Activated effector memory CD4-positive, alpha-beta T cell treated with Interleukin-2 at 50 U/mL for 16 hours (primary cell): ENCODE results near the gene FECH.
"Not testable (repeated sequence)": the region's sequence is repeated elsewhere in the genome, so short reads cannot be mapped to it uniquely, and the experiment has no call there.

Experiments
- DNase-seq: peaks from one replicate; pipeline ENCODE4 v3.0.0-alpha.2; 2020

Gene FECH

GRCh38 chr18:57527556-57528229, 58.8 kb downstream of the FECH start:
- no peak for DNase-seq

GRCh38 chr18:57523171-57523956, 63.1 kb downstream of the FECH start:
- DNase-seq: no peak

- DNase-seq: not testable (repeated sequence)
Observed at GRCh38 chr18:57522348-57522747, 64.2 kb downstream of the FECH start.

GRCh38 chr18:57519668-57520424, 66.7 kb downstream of the FECH start:
- DNase-seq: no peak

GRCh38 chr18:57518533-57518932, 68.0 kb downstream of the FECH start:
- no peak for DNase-seq

GRCh38 chr18:57516056-57516455, 70.4 kb downstream of the FECH start:
- DNase-seq: no peak

- DNase-seq: no peak
Observed at GRCh38 chr18:57505231-57505630, 81.3 kb downstream of the FECH start.

GRCh38 chr18:57502624-57503023, 83.9 kb downstream of the FECH start:
- DNase-seq: no peak

- no peak for DNase-seq
Observed at GRCh38 chr18:57498682-57499256, 87.7 kb downstream of the FECH start.
